Tibial nerve (tissue), 4 donors: ENCODE results near the gene EZH2. TPM values are rescaled to one million over a fixed set of nuclear protein-coding genes. Genes with fewer than 3 reads are reported as not detected.

Experiments used
- DNase-seq, 2 donors: peaks; one replicate each; pipeline ENCODE4 v3.0.0-alpha.2; 2019; ENCODE audit warnings: low spot score in 2 of 2
- H3K27ac ChIP-seq, 4 donors: fragments of 200-600 bp; sonication (generic) in 3 of 4; one replicate each; pipeline ENCODE4 v1.5.1; 2017 to 2019; ENCODE audit warnings: mild to moderate bottlenecking in 1 of 4
- H3K27me3 ChIP-seq, 2 donors: fragments of 200-600 bp; sonication (generic) in 1 of 2; one replicate each; pipeline versions ENCODE4 v1.5.1 to v1.6.0; 2017 to 2019
- H3K36me3 ChIP-seq, 3 donors: fragments of 200-600 bp; sonication (generic); one replicate each; pipeline ENCODE4 v1.5.1; 2018 to 2019
- H3K4me1 ChIP-seq, 4 donors: fragments of 200-600 bp; sonication (generic) in 3 of 4; one replicate each; pipeline ENCODE4 v1.5.1; 2017 to 2019
- H3K4me3 ChIP-seq, 4 donors: fragments of 200-600 bp; sonication (generic) in 3 of 4; one replicate each; pipeline ENCODE4 v1.5.1; 2017 to 2019; ENCODE audit warnings: mild to moderate bottlenecking in 1 of 4, moderate library complexity in 1 of 4
- H3K9me3 ChIP-seq, 4 donors: fragments of 200-600 bp; sonication (generic) in 3 of 4; one replicate each; pipeline ENCODE4 v1.5.1; 2017 to 2019
- CTCF ChIP-seq, 5 experiments: fragments of 200-600 bp in 3 of 5; fragments of 450-650 bp in 2 of 5; sonication (generic) in 3 of 5; IDR thresholded peaks; one replicate each; pipeline ENCODE4 v1.5.1; 2016 to 2019; ENCODE audit warnings: antibody characterized with exemption in 5 of 5, mild to moderate bottlenecking in 3 of 5, moderate library complexity in 2 of 5
- EP300 ChIP-seq, 2 donors: sonication (generic); formaldehyde crosslinking; IDR thresholded peaks; one replicate each; pipeline ENCODE4 v1.6.1; 2017; ENCODE audit warnings: antibody characterized with exemption in 2 of 2, mild to moderate bottlenecking in 1 of 2
- POLR2A ChIP-seq, 2 donors: fragments of 450-650 bp; IDR thresholded peaks; one replicate each; pipeline ENCODE4 v1.6.1; 2017; ENCODE audit warnings: antibody characterized with exemption in 2 of 2, mild to moderate bottlenecking in 2 of 2, moderate library complexity in 2 of 2
- WGBS, 2 donors: methylation state at CpG; one replicate each; pipeline ENCODE4 v1.1.5; 2018; 5-methylcytosine and 5-hydroxymethylcytosine counted together
- small RNA-seq: library from RNA; depleted of rRNA; stranded (forward); fragments of <200 nt; gene quantifications from one replicate; pipeline ENCODE3, GENCODE V24; 2016
- total RNA-seq, 4 donors: library from RNA; depleted of rRNA; stranded (reverse); fragments of >200 nt; gene quantifications; one replicate each; pipeline ENCODE4 v1.1.0, GENCODE V29; 2016

The EZH2 gene
- total RNA-seq, 4 donors from 2014 or later = 1.5 to 7.5 (median 3.3) TPM

DNA sequence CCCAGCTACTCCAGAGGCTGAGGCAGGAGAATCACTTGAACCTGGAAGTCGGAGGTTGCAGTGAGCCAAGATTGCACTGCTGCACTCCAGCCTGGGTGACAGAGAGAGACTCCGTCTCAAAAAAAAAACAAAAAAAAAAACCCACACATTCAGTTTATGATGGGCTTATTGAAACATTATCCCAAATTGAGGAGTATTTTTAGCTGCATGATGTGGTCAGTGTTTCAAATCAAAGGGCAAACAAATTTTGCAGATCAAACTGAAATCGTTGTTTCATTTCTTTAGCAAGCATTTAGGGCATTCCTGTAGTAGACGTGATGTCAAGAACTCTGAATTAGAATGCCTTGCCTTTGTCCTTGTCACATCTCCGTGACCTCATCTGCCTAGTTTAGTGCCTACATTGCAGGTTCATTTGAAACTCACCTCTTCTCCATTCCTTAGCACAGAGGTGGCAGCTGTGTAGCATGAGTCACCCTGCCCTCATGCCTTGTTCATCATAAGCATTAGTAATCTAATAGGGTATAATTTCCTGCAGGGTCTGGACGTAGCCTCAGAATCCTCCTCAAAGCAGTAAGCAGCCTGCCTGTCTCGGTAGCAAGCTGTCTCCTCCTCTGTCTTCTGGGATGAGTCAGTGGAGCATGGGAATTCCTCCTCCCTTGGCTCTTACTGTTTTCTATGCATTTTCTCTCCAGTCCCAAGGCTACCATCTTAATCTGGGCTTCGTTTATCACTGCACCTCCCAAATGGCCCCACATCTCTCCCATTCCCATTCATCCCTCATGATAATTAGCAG is 111.6 kb downstream of the EZH2 start:
- no peaks in the 10 kb centered on the region for H3K9me3 ChIP-seq
- TF ChIP-seq EP300 (IDR thresholded peaks at IDR 0.05) (no peak), CTCF (IDR thresholded peaks at IDR 0.05) (no peak), POLR2A (IDR thresholded peaks at IDR 0.05) (no peak)
- H3K27me3 ChIP-seq = no peaks in the 10 kb centered on the region
- H3K36me3 ChIP-seq = peaks cover 0 to 64% (median 10%) of the 10 kb centered on the region in 3 donors
- 83 to 84% methylated on average over 8 of the region's 8 CpGs for WGBS, 2 donors
- DNase-seq = no peak
- H3K27ac ChIP-seq = no peak overlapping the region
- no peaks in the 10 kb centered on the region for H3K4me1 ChIP-seq
- H3K4me3 ChIP-seq = no peak overlapping the region

DNA sequence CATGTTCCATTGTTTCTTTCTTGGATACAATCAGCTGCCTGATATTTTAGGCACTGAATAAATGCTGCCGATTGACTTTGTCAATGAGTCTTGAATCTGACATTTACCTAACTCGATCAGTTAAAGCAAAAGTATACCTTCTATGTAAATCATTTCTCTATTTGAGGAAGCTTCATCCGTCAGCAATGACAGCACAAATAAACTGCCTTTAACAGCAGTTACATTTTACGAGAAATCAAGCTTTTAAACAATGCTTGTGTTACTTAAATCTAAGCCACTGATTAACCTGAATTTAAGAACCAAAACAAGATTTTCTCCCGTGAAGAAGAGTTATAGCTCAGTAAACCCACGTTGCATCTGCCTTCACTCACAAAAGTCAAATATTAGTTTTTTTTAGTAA is 114.1 kb downstream of the EZH2 start:
- no peak for DNase-seq
- TF ChIP-seq POLR2A (IDR thresholded peaks at IDR 0.05) (no peak), CTCF (IDR thresholded peaks at IDR 0.05) (no peak), EP300 (IDR thresholded peaks at IDR 0.05) (no peak)
- WGBS, 2 donors = 86 to 90% methylated on average over 6 of the region's 6 CpGs
- Histone ChIP-seq H3K27me3 (no peaks in the 10 kb centered on the region), H3K4me1 (no peaks in the 10 kb centered on the region), H3K9me3 (no peaks in the 10 kb centered on the region), H3K36me3 (peaks cover 0 to 78% (median 4%) of the 10 kb centered on the region in 3 donors), H3K27ac (no peak overlapping the region), H3K4me3 (no peak overlapping the region)

DNA sequence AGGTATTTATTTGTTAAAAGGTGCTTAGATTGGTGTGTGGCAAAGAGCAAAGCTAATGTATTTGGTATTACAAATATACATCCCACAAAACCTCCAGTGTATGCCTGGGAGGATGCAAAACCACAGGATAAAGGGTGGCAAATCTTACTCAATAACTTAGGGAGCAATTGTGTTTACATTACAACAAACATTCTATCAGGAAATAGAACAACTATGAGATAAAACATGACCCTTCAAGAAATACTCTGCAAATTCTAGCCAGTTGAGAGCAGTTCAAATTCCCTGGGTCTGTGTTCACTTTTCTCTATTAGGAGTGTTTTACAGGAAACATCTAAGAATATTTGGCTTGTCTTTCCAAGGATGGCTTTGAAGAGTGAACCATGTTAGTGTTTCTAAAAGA is 120.5 kb downstream of the EZH2 start:
- no peak overlapping the region for H3K27ac ChIP-seq
- no peaks in the 10 kb centered on the region for H3K9me3 ChIP-seq
- H3K36me3 ChIP-seq = peaks cover 0 to 63% (median 0%) of the 10 kb centered on the region in 3 donors
- DNase-seq = no peak
- H3K27me3 ChIP-seq = no peaks in the 10 kb centered on the region
- H3K4me3 ChIP-seq = no peak overlapping the region
- no peak for TF ChIP-seq CTCF (IDR thresholded peaks at IDR 0.05)
- no peak for TF ChIP-seq EP300 (IDR thresholded peaks at IDR 0.05)
- TF ChIP-seq POLR2A (IDR thresholded peaks at IDR 0.05) = no peak
- no peaks in the 10 kb centered on the region for H3K4me1 ChIP-seq

DNA sequence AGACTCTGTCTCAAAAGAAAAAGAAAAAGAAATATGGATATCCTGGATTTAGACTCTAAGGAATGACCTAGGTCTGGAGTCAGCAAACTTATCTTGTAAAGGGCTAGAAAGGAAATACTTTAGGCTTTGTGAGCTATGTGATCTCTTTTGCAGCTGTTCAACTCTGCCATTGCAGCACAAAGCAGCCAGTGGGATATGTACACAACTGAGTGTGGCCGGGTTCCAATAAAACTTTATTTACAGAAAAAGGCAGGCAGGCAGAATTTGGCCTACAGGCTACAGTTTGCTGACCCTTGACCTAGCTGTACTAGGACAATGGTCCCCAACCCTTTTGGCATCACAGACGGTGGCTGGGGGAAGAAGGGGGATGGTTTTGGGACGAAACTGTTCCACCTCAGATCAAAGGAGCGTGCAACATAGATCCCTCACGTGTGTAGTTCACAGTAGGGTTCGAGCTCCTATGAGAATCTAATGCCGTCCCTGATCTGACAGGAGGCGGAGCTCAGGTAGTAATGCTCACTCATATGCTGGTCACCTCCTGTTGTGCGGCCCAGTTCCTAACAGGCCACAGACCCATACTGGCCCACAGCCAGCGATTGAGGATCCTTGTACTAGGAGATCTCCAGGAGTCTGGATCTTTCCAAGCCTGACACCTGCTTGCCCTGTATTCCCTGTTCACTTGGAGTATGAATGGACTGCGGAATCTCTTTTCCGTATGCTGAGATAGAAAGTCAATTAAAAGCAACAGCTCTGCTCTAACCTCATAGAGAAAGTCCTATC is 122.4 kb downstream of the EZH2 start:
- H3K27me3 ChIP-seq = no peaks in the 10 kb centered on the region
- H3K4me1 ChIP-seq = no peaks in the 10 kb centered on the region
- H3K27ac ChIP-seq = no peak overlapping the region
- no peak for TF ChIP-seq EP300 (IDR thresholded peaks at IDR 0.05)
- TF ChIP-seq CTCF (IDR thresholded peaks at IDR 0.05) = no peak
- no peak for TF ChIP-seq POLR2A (IDR thresholded peaks at IDR 0.05)
- no peak for DNase-seq
- no peak overlapping the region for H3K4me3 ChIP-seq
- WGBS, 2 donors = 90% methylated on average over 12 of the region's 12 CpGs
- peaks cover 0 to 62% (median 0%) of the 10 kb centered on the region in 3 donors for H3K36me3 ChIP-seq
- H3K9me3 ChIP-seq = no peaks in the 10 kb centered on the region

Small RNA genes within 50 kb of the gene (small RNA-seq; reads per million reads assigned to genes)
- gene RF00017 = not detected
- gene RN7SL569P = not detected
- not detected for gene RNU7-20P

Other genes with a start within 250 kb of the EZH2 start
- 10 to 100 TPM; 37.1 to 45.9 (median 41.8) TPM for gene CUL1, start 185.4 kb downstream of the EZH2 start, total RNA-seq
- gene PDIA4, start 144.2 kb upstream of the EZH2 start, total RNA-seq = 100 to 1,000 TPM in 1 of 4 donors, 10 to 100 TPM in 3; 40.4 to 124 (median 45.2) TPM
- gene ZNF786, start 206.4 kb upstream of the EZH2 start, total RNA-seq = 1 to 10 TPM; 6.9 to 9.0 (median 8.5) TPM
- 10 to 100 TPM in 1 of 4 donors, 1 to 10 TPM in 3; 1.9 to 10.9 (median 4.6) TPM for gene ZNF425, start 242.0 kb upstream of the EZH2 start, total RNA-seq